H9 (cell line): Measurements from ENCODE around the gene FBLN7. TPM values are rescaled to one million over a fixed set of nuclear protein-coding genes. Genes with fewer than 3 reads are reported as not detected.

Source experiments
- DNase-seq: peaks from one replicate; pipeline ENCODE4 v3.0.0-alpha.2; 2017
- H2AFZ ChIP-seq: one replicate; pipeline ENCODE4 v1.6.1; 2013; ENCODE audit warnings: mild to moderate bottlenecking, low read length, control low read depth, moderate library complexity
- H2AK5ac ChIP-seq: 2 replicates; pipeline ENCODE4 v1.6.1; 2013; ENCODE audit warnings: low read length, control low read depth, mixed read lengths; ENCODE audit not compliant: insufficient read length
- H2BK120ac ChIP-seq: one replicate; pipeline ENCODE4 v1.6.1; 2013; ENCODE audit warnings: low read depth, mild to moderate bottlenecking, low read length, control low read depth, inconsistent platforms; ENCODE audit not compliant: poor library complexity, severe bottlenecking
- H2BK12ac ChIP-seq: 2 replicates; pipeline ENCODE4 v1.6.1; 2013; ENCODE audit warnings: low read length, control low read depth, mixed read lengths, low read depth; ENCODE audit not compliant: insufficient read length
- H2BK15ac ChIP-seq: 2 replicates; pipeline ENCODE4 v1.6.1; 2013; ENCODE audit warnings: low read depth, low read length, control low read depth
- H2BK20ac ChIP-seq: one replicate; pipeline ENCODE4 v1.6.1; 2013; ENCODE audit warnings: low read depth, mild to moderate bottlenecking, low read length, control low read depth, inconsistent platforms; ENCODE audit not compliant: poor library complexity, severe bottlenecking
- H2BK5ac ChIP-seq: 2 replicates; pipeline ENCODE4 v1.6.1; 2013; ENCODE audit warnings: low read length, control low read depth, mixed read lengths; ENCODE audit not compliant: insufficient read length
- H3K14ac ChIP-seq: 2 replicates; pipeline ENCODE4 v1.6.1; 2013; ENCODE audit warnings: low read length, control low read depth; ENCODE audit not compliant: insufficient read depth
- H3K18ac ChIP-seq: 2 replicates; pipeline ENCODE4 v1.6.1; 2013; ENCODE audit warnings: low read depth, mild to moderate bottlenecking, mixed read lengths, low read length, control low read depth; ENCODE audit not compliant: insufficient read length
- H3K23ac ChIP-seq: 2 replicates; pipeline ENCODE4 v1.6.1; 2013; ENCODE audit warnings: low read length, control low read depth, mixed read lengths, low read depth; ENCODE audit not compliant: insufficient read length
- H3K23me2 ChIP-seq: 2 replicates; pipeline ENCODE4 v1.6.1; 2013; ENCODE audit warnings: low read depth, mild to moderate bottlenecking, mixed read lengths, low read length, control low read depth; ENCODE audit not compliant: insufficient read length, poor library complexity, severe bottlenecking
- H3K27ac ChIP-seq: 2 replicates; pipeline ENCODE4 v1.5.1; 2013; ENCODE audit warnings: low read length, control low read depth, mixed read lengths, low read depth; ENCODE audit not compliant: insufficient read length
- H3K27me3 ChIP-seq: 2 replicates; pipeline ENCODE4 v1.6.1; 2013; ENCODE audit warnings: low read length, control low read depth, inconsistent platforms; ENCODE audit not compliant: insufficient read depth
- H3K4ac ChIP-seq: 2 replicates; pipeline ENCODE4 v1.6.1; 2013; ENCODE audit warnings: low read depth, mild to moderate bottlenecking, control low read depth, inconsistent platforms, low read length, moderate library complexity
- H3K4me1 ChIP-seq: 2 replicates; pipeline ENCODE4 v1.6.1; 2013; ENCODE audit warnings: low read length, control low read depth, inconsistent platforms; ENCODE audit not compliant: insufficient read depth
- H3K4me2 ChIP-seq: 2 replicates; pipeline ENCODE4 v1.6.1; 2013; ENCODE audit warnings: low read length, control low read depth, mixed read lengths; ENCODE audit not compliant: insufficient read length, insufficient read depth
- H3K56ac ChIP-seq: 2 replicates; pipeline ENCODE4 v1.6.1; 2013; ENCODE audit warnings: low read depth, mild to moderate bottlenecking, mixed read lengths, low read length, control low read depth; ENCODE audit not compliant: insufficient read length
- H3K79me1 ChIP-seq: 2 replicates; pipeline ENCODE4 v1.6.1; 2013; ENCODE audit warnings: low read depth, mild to moderate bottlenecking, moderate library complexity, low read length, control low read depth, inconsistent platforms; ENCODE audit not compliant: insufficient read depth, poor library complexity, severe bottlenecking
- H3K79me2 ChIP-seq: 2 replicates; pipeline ENCODE4 v1.6.1; 2013; ENCODE audit warnings: low read length, control low read depth, inconsistent platforms; ENCODE audit not compliant: insufficient read depth
- H3K9ac ChIP-seq: 2 replicates; pipeline ENCODE4 v1.6.1; 2013; ENCODE audit warnings: low read length, control low read depth, mixed read lengths; ENCODE audit not compliant: insufficient read length; ENCODE audit errors: extremely low read depth
- H3K9me3 ChIP-seq: one replicate; pipeline ENCODE4 v1.6.1; 2013; ENCODE audit warnings: low read depth, low read length, inconsistent platforms; ENCODE audit not compliant: control insufficient read depth
- H3T11ph ChIP-seq: one replicate; pipeline ENCODE4 v1.6.1; 2013; ENCODE audit warnings: mild to moderate bottlenecking, low read length, control low read depth, inconsistent platforms
- H4K20me1 ChIP-seq: one replicate; pipeline ENCODE4 v1.6.1; 2013; ENCODE audit not compliant: control insufficient read depth, insufficient read length, insufficient read depth
- H4K5ac ChIP-seq: 2 replicates; pipeline ENCODE4 v1.6.1; 2013; ENCODE audit warnings: low read depth, mild to moderate bottlenecking, mixed read lengths, low read length, control low read depth; ENCODE audit not compliant: insufficient read length
- H4K8ac ChIP-seq: replicated peaks from 2 replicates; pipeline ENCODE4 v1.6.1; 2013; ENCODE audit warnings: low read length, control low read depth, mixed read lengths, low read depth; ENCODE audit not compliant: insufficient read length
- H4K91ac ChIP-seq: 2 replicates; pipeline ENCODE4 v1.6.1; 2013; ENCODE audit warnings: low read depth, mild to moderate bottlenecking, moderate library complexity, mixed read lengths, low read length, control low read depth; ENCODE audit not compliant: insufficient read length
- H3K27ac Mint-ChIP-seq, 3 experiments: 2 replicates in 2 of 3; 3 replicates in 1 of 3; pipeline ENCODE4 v1.8.0; 2020 to 2021; ENCODE audit warnings: mixed read lengths in 3 of 3, mild to moderate bottlenecking in 1 of 3, moderate library complexity in 1 of 3
- H3K27me3 Mint-ChIP-seq: 2 replicates; pipeline ENCODE4 v1.8.0; 2021; ENCODE audit warnings: low read depth, mild to moderate bottlenecking, moderate library complexity, mixed read lengths
- H3K36me3 Mint-ChIP-seq, 3 experiments: 2 replicates in 2 of 3; 3 replicates in 1 of 3; pipeline ENCODE4 v1.8.0; 2020 to 2021; ENCODE audit warnings: low read depth in 3 of 3, mixed read lengths in 3 of 3; ENCODE audit not compliant: insufficient read depth in 1 of 3
- H3K4me1 Mint-ChIP-seq, 2 experiments: 2 replicates each; pipeline ENCODE4 v1.8.0; 2020; ENCODE audit warnings: mixed read lengths in 2 of 2
- H3K4me3 Mint-ChIP-seq, 2 experiments: 2 replicates in 1 of 2; 3 replicates in 1 of 2; pipeline ENCODE4 v1.8.0; 2020 to 2021; ENCODE audit warnings: mild to moderate bottlenecking in 2 of 2, mixed read lengths in 2 of 2, moderate library complexity in 1 of 2
- H3K9me3 Mint-ChIP-seq, 2 experiments: 2 replicates in 1 of 2; 3 replicates in 1 of 2; pipeline ENCODE4 v1.8.0; 2020; ENCODE audit warnings: mild to moderate bottlenecking in 2 of 2, mixed read lengths in 2 of 2, moderate library complexity in 1 of 2
- CTCF ChIP-seq: fragments of 200-600 bp; sonication (generic); conservative IDR thresholded peaks from 3 replicates; pipeline ENCODE4 v1.8.0; 2021; ENCODE audit warnings: antibody characterized with exemption, mild to moderate bottlenecking
- WGBS: extraction: QIAGEN DNeasy Blood & Tissue Kit; methylation state at CpG from one replicate; pipeline ENCODE4 v1.1.7; 2013; ENCODE audit warnings: missing lambda C conversion rate, low lambda C conversion rate, mixed read lengths; ENCODE audit not compliant: insufficient read length; ENCODE audit errors: extremely low coverage; 5-methylcytosine and 5-hydroxymethylcytosine counted together
- total RNA-seq: library from RNA; stranded (reverse); gene quantifications from 2 replicates; pipeline ENCODE4 v1.2.1, GENCODE V29; 2021

FBLN7 gene
- total RNA-seq, 1 experiment from 2014 or later, result 1.3 TPM

GRCh38 chr2:112129060-112129459, 9.1 kb upstream of the FBLN7 start:
- H3K4me3 Mint-ChIP-seq, result no peak overlapping the region
- no peaks in the 10 kb centered on the region for H3K9me3 ChIP-seq
- H4K91ac ChIP-seq, result no peak overlapping the region
- H2BK15ac ChIP-seq, result no peak overlapping the region
- no peak overlapping the region for H3K27ac Mint-ChIP-seq
- no peak overlapping the region for H2BK20ac ChIP-seq
- no peak overlapping the region for H3K23ac ChIP-seq
- H4K20me1 ChIP-seq, result no peaks in the 10 kb centered on the region
- H3K79me1 ChIP-seq, result no peaks in the 10 kb centered on the region
- no peak overlapping the region for H3K9ac ChIP-seq
- no peak overlapping the region for H3K14ac ChIP-seq
- H3K27me3 Mint-ChIP-seq, result peaks cover 12% of the 10 kb centered on the region
- H3K4me1 ChIP-seq, result no peaks in the 10 kb centered on the region
- H3K4me1 Mint-ChIP-seq, result no peaks in the 10 kb centered on the region
- H2BK5ac ChIP-seq, result no peak overlapping the region
- H2BK12ac ChIP-seq, result no peak overlapping the region
- H3K9me3 Mint-ChIP-seq, result peaks cover 20 to 27% of the 10 kb centered on the region in 2 experiments; a peak in 4 of 5 replicates
- no peaks in the 10 kb centered on the region; a peak in 2 of 7 replicates for H3K36me3 Mint-ChIP-seq
- H2AK5ac ChIP-seq, result no peak overlapping the region
- no peak overlapping the region for H4K5ac ChIP-seq
- H4K8ac ChIP-seq, result no peak overlapping the region
- no peak overlapping the region for H3K56ac ChIP-seq
- no peak overlapping the region for H3K4me2 ChIP-seq
- no peaks in the 10 kb centered on the region for H3K79me2 ChIP-seq
- H3K18ac ChIP-seq, result no peak overlapping the region
- no peaks in the 10 kb centered on the region for H3K27me3 ChIP-seq
- H3K23me2 ChIP-seq, result no peaks in the 10 kb centered on the region
- no peak for TF ChIP-seq CTCF
- no peak overlapping the region for H3T11ph ChIP-seq
- WGBS, result no CpG with 5 or more reads among the region's 1 CpG
- H3K27ac ChIP-seq, result no peak overlapping the region
- DNase-seq, result no peak
- no peak overlapping the region for H2BK120ac ChIP-seq
- no peak overlapping the region for H3K4ac ChIP-seq
- no peak overlapping the region for H2AFZ ChIP-seq
